Tibial artery (tissue), 4 donors: Measurements from ENCODE around the gene KIF22.

Experiments used
- DNase-seq, 2 donors: peaks; one replicate each; pipeline ENCODE4 v3.0.0-alpha.2; 2019
- H3K27ac ChIP-seq, 2 donors: fragments of 200-600 bp; sonication (generic) in 1 of 2; 1 replicate in 1 of 2; 2 replicates in 1 of 2; pipeline ENCODE4 v1.5.1; 2018 to 2019; ENCODE audit warnings: mild to moderate bottlenecking in 1 of 2
- H3K27me3 ChIP-seq, 2 donors: fragments of 200-600 bp; sonication (generic) in 1 of 2; one replicate each; pipeline versions ENCODE4 v1.5.1 to v1.6.0; 2016 to 2019
- H3K36me3 ChIP-seq, 3 donors: fragments of 200-600 bp; sonication (generic) in 2 of 3; one replicate each; pipeline ENCODE4 v1.5.1; 2016 to 2019; ENCODE audit warnings: mild to moderate bottlenecking in 2 of 3
- H3K4me1 ChIP-seq, 4 donors: fragments of 200-600 bp; sonication (generic) in 2 of 4; 1 replicate in 3 of 4; 2 replicates in 1 of 4; pipeline ENCODE4 v1.5.1; 2016 to 2019
- H3K4me3 ChIP-seq, 2 donors: fragments of 200-600 bp; sonication (generic) in 1 of 2; 1 replicate in 1 of 2; 2 replicates in 1 of 2; pipeline ENCODE4 v1.5.1; 2018 to 2019; ENCODE audit warnings: mild to moderate bottlenecking in 2 of 2
- H3K9me3 ChIP-seq, 3 donors: fragments of 200-600 bp; sonication (generic) in 1 of 3; one replicate each; pipeline ENCODE4 v1.5.1; 2016 to 2019
- intact Hi-C: fragments of 100-400 bp; cut with DNase I; formaldehyde crosslinking; loops from one replicate; pipeline ENCODE4 v1.15.0; 2023; ENCODE audit warnings: low total_unique reads
- TF ChIP-seq, protein P1 (sequence below), 2 experiments: fragments of 200-600 bp in 1 of 2; fragments of 450-650 bp in 1 of 2; IDR thresholded peaks; one replicate each; pipeline ENCODE4 v1.5.1; 2017 to 2019; ENCODE audit warnings: antibody characterized with exemption in 2 of 2, mild to moderate bottlenecking in 1 of 2, moderate library complexity in 1 of 2

KIF22 gene

DNA sequence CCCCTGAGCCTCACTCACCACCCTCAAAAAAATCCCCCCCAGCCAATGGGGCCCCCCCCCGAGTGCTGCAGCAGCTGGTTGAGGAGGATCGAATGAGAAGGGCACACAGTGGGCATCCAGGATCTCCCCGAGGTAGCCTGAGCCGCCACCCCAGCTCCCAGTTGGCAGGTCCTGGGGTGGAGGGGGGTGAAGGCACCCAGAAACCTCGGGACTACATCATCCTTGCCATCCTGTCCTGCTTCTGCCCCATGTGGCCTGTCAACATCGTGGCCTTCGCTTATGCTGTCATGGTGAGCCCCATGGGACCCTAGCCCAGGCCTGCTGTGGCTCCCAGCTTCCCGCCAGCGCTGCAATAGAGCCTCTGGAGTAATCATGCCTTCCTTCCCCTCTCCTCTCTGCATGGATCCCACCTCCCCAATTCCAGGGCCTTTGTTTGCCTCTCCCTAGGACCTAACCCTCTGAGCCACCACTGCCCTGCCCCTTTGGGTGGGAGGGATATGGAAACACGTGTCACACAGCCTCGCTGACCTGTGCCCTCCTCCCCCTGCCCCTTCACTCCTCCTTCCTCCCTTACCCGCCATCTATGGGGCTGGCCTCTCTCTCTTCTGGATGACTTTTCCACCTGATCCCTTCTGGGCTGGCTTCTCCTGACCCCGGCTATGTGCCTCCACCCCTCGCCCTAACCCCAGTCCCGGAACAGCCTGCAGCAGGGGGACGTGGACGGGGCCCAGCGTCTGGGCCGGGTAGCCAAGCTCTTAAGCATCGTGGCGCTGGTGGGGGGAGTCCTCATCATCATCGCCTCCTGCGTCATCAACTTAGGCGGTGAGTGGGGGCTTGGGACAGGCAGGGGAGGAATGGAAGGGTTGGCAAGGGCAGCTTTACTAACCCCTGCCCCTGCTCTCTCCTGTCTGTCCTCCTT, 23.4 kb downstream of the KIF22 start:
- Histone ChIP-seq H3K36me3 (peaks cover 7 to 30% (median 8%) of the 10 kb centered on the region in 3 donors), H3K4me3 (peak overlapping the region; percentile 79 to 86), H3K4me1 (peaks cover 11 to 70% (median 60%) of the 10 kb centered on the region in 4 donors), H3K27ac (peak overlapping the region; percentile 90 to 97), H3K9me3 (no peaks in the 10 kb centered on the region), H3K27me3 (no peaks in the 10 kb centered on the region)
- intact Hi-C loops = loop anchor here (10.0 kb wide), 1 partner anchor 181 kb away; the partner anchor contains the start of genes HIRIP3 and INO80E
- TF ChIP-seq, protein P1, sequence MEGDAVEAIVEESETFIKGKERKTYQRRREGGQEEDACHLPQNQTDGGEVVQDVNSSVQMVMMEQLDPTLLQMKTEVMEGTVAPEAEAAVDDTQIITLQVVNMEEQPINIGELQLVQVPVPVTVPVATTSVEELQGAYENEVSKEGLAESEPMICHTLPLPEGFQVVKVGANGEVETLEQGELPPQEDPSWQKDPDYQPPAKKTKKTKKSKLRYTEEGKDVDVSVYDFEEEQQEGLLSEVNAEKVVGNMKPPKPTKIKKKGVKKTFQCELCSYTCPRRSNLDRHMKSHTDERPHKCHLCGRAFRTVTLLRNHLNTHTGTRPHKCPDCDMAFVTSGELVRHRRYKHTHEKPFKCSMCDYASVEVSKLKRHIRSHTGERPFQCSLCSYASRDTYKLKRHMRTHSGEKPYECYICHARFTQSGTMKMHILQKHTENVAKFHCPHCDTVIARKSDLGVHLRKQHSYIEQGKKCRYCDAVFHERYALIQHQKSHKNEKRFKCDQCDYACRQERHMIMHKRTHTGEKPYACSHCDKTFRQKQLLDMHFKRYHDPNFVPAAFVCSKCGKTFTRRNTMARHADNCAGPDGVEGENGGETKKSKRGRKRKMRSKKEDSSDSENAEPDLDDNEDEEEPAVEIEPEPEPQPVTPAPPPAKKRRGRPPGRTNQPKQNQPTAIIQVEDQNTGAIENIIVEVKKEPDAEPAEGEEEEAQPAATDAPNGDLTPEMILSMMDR (IDR thresholded peaks at IDR 0.05) = no peak
- DNase-seq = no peak

DNA sequence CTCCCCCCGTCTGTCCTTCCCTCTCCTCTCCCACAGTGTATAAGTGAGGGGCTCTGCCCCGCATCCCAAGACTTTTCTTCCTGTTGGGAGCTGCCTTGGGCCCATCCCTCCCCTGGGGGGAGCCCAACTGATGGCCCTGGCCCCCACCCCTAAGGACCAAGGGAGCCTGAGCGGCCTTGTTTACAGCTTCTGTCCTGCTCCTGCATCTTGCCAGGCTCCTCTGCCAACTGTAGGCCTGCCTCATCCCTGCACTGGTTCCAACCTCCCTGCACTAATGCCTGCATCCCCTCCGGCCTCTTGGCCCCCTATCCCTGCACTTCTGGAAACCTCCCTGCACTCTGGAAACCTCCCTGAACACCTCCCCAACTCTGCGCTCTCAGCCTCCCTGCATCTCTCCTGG, 24.0 kb downstream of the KIF22 start:
- Histone ChIP-seq H3K4me1 (peaks cover 8 to 70% (median 56%) of the 10 kb centered on the region in 4 donors), H3K36me3 (peaks cover 4 to 28% (median 8%) of the 10 kb centered on the region in 3 donors), H3K27ac (peak overlapping the region; percentile 90 to 97), H3K9me3 (no peaks in the 10 kb centered on the region), H3K4me3 (peak overlapping the region; percentile 63 to 79), H3K27me3 (no peaks in the 10 kb centered on the region)
- DNase-seq = no peak
- intact Hi-C loops = loop anchor here (10.0 kb wide), 1 partner anchor 180 kb away; the partner anchor contains the start of genes HIRIP3 and INO80E
- TF ChIP-seq, protein P1 (IDR thresholded peaks at IDR 0.05) = no peak

DNA sequence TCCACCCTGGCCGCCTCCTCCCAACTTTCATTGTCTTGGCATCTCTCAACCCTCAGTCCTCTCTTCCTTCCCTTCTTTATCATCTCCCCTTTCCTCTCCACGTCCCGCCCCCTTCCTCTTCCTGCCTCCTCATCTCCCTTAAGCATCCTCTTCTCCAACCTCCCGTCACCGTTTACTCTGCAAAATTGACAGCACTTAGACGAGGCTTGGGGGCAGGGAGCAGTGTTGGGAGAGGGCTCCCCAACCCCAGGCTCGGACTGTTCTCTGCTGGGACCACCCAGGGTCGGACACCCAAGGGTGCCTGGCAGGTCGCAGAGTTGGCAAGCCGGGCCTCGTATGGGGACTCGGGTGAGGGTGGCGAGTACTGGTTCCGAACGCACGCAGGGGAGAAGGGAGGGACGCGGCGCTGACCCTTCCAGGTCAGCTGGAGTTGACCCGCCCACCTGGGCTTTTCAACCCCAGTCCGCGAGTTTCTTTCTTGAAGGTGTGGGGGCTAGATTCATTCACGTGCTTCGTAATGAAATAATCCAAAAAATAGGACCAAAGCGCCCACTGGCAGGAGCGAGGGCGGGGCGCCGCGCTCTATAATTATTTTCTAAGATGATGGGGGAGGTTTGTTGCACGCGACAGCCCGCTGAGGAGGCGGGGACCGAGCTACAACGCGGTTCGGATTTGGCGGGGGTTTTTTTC, 24.6 kb downstream of the KIF22 start:
- Histone ChIP-seq H3K4me3 (peak overlapping the region; percentile 63 to 79), H3K36me3 (peaks cover 5 to 24% (median 9%) of the 10 kb centered on the region in 3 donors), H3K27ac (peak overlapping the region; percentile 90 to 97), H3K9me3 (no peaks in the 10 kb centered on the region), H3K4me1 (peaks cover 8 to 70% (median 55%) of the 10 kb centered on the region in 4 donors), H3K27me3 (no peaks in the 10 kb centered on the region)
- TF ChIP-seq, protein P1 (IDR thresholded peaks at IDR 0.05) = no peak
- intact Hi-C loops = loop anchor here (10.0 kb wide), 1 partner anchor 180 kb away; the partner anchor contains the start of genes HIRIP3 and INO80E
- peak in 1 of 2 donors; percentile 83 for DNase-seq

DNA sequence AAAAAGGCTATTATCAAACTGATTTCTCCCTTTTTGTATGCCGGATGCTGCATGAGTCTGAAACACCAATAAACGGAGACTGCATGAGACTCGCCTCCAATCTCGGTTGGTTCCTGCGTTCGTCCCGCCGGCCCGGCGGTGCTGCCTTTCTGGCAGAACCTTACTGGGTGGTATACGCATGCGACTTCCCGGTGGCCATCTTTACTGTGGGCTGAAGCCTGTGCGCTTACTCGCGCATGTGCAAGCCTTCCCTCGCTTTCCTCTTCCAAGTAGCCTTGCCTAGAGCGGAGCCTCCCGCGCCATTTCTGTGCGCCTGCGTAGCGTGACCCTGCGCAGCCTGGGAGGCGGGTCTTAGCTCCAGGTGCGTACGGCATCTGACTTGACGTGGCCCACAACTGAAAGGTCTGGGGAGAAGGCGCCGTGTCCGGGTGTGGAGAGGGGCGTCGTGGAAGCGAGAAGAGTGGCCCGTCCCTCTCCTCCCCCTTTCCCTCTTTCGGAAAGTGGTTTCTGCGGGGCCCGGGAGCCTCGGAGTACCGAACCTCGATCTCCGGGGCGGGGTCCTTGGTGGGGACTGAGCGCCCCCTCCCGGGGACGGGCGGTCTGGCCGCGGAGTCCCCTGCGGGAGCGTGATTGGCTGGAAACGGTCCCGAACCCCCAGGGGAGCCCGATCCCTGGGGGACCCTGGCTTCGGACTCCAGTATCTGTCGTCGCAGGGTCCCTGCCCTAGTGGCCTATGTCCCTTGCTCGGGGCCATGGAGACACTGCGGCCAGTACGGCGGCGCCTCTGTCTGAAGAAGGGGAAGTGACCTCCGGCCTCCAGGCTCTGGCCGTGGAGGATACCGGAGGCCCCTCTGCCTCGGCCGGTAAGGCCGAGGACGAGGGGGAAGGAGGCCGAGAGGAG, 25.5 kb downstream of the KIF22 start, which contains the start of gene PAGR1:
TSS of gene PAGR1 (plus strand) at position 360 of the 901 bp plus-strand sequence. CDS start at position 734, 374 bp downstream.
- TF ChIP-seq, protein P1 (IDR thresholded peaks at IDR 0.05) = peak; percentile 84 to 92
- Histone ChIP-seq H3K27me3 (no peaks in the 10 kb centered on the region), H3K9me3 (no peaks in the 10 kb centered on the region), H3K4me3 (peak within 1 kb of the TSS; percentile 63 to 79), H3K4me1 (peaks cover 2 to 64% (median 49%) of the 10 kb centered on the region in 4 donors), H3K36me3 (peaks cover 5 to 22% (median 9%) of the 10 kb centered on the region in 3 donors), H3K27ac (peak within 1 kb of the TSS; percentile 90 to 97)
- intact Hi-C loops = loop anchor here (10.0 kb wide), 1 partner anchor 179 kb away; the partner anchor contains the start of genes HIRIP3 and INO80E
- DNase-seq = peak; percentile 98 to 99
